GM21528 (cell line): Measurements from ENCODE around the gene ABCA7.

Source experiments
- ATAC-seq: cut with Tn5 transposase; IDR thresholded peaks from one replicate; pipeline ENCODE4 v1.9.1; 2021; ENCODE audit warnings: mild to moderate bottlenecking, moderate library complexity; ENCODE audit not compliant: unreplicated experiment, low FRiP score

The ABCA7 gene

DNA sequence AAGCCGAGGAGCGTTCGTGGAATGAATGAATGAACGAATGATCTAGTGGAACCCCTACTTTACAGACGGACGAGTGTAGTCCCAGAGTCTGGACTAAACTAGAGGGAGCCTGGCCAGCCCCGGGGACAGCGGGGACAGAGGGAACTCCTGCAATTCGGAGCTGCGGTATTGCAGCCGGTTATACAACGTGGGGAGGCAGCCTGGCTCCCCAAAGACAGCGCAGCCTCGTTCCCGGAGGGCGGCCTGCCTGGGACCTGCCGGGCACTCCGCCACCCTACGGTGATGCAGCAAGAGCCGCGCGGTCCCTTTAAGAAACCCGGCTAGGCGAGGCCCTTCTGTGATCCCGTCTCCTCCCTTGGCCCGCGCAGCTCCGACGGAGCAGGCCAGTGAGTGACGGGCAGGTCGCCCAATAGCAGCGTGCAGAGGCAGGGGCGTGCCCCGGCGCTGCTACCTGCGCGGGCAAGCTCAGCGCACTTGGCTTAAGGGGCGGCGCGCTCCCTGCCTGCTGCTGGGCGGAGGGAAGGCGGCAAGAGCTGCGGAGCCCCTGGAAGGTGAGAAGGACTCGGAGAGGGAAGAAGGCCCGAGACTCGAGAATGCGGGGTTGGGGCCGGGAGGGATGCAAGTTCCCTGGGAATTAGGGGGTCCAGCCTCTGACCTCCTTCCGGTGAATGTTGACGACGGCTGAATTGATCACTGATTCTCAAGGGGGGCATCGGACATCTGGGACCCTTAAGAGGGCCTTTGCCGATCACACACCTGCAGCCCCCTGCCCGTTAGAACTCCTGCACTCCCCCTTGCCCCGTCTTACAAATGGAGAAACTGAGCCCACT, at the start of gene ABCA7:
TSS of gene ABCA7 (plus strand) at position 462 of the 830 bp plus-strand sequence. CDS start 1,255 bp downstream, outside the sequence.
- peak; percentile 65 for ATAC-seq

DNA sequence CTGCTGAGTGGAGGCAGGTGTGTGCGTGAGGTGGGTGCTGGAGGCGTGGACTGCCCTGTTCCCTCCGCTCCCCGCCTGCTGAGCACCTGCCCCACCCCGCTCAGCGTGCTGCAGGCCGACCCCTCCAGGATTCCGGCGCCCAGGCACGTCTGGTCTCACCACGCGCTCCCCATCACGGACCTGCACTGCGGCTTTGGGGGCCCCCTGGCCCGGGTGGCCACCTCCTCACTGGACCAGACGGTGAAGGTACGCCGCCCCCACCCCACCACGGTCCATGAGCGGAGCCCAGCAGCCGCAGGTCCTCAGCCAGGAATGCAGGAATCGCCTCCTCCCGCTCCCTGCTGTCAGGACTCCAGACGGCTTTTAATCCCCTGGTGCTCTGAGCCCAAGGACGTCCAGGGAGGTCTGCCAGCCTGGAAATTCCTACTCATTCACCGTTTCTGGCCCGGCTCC, 49.8 kb upstream of the ABCA7 start:
- ATAC-seq: no peak

DNA sequence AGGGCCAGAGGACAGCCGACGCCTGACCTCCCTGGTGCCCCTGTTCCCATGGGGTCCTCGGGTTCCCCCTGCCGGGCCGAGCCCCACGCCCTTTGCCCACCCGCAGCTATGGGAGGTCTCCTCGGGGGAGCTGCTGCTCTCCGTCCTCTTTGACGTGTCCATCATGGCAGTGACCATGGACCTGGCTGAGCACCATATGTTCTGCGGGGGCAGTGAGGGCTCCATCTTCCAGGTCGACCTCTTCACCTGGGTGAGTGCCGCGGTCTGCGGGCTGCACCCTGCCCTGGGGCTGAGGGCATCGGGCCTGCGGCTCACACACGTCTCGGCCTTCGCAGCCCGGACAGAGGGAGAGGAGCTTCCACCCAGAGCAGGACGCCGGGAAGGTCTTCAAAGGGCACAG, 49.2 kb upstream of the ABCA7 start:
- no peak for ATAC-seq

GRCh38 chr19:991174-991931, 48.6 kb upstream of the ABCA7 start:
- no peak for ATAC-seq

DNA sequence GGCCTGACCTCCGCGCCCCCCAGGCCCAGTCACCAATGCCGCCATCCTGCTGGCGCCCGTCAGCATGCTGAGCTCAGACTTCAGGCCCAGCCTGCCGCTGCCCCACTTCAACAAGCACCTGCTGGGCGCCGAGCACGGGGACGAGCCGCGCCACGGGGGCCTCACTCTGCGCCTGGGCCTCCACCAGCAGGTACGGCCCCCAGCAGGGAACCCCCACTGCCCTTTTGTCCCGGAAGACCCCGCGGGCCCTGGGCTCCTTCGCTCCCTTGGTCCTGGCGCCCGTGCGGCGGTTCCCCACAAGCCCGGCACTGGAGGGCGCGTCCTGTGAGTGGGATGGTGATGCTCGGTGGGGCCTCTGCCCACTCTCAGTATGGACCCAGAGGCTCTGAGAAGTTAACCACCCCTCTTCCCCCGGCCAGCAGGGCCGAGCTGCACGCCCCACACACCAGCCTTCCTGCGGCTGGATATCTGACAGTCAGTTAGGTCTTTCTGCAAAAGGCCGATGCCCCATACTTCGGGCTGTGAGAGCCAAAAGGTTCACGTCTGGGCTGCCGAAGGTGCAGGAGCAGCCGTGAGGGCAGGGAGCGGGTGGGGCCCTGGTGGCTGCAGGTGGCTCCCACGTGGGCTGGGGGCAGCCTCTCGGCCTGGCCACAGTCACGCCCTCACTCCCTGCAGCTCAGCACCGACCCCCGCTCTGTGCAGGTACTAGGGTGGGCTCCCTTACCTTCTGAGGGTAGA, 47.8 kb upstream of the ABCA7 start:
- no peak for ATAC-seq

GRCh38 chr19:992670-993055, 47.2 kb upstream of the ABCA7 start:
- ATAC-seq: no peak

GRCh38 chr19:993361-993830, 46.5 kb upstream of the ABCA7 start:
- no peak for ATAC-seq

DNA sequence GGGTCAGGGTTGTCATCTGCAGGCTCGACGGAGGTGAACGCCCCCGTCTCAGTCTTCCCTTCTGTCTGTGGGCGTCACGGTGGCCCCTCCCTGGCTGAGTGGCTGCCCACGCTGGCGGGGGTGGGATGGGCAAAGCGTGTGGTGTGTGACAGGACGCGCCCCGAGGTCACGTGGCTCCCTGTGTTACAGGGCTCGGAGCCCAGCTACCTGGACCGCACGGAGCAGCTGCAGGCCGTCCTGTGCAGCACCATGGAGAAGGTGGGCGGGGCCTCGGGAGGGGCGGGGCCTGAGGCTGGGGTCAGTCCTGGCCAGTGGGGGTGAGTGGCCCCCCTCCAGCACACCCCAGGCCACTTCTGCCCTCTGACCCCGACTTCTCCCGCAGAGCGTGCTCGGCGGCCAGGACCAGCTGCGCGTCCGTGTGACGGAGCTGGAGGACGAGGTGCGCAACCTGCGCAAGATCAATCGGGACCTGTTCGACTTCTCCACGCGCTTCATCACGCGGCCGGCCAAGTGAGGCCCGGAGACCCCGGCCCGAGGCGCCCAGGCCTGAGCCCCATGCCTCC, 46.0 kb upstream of the ABCA7 start:
- ATAC-seq: no peak

GRCh38 chr19:994516-994915, 45.4 kb upstream of the ABCA7 start:
- no peak for ATAC-seq

- no peak for ATAC-seq
These were observed 44.7 kb upstream of the ABCA7 start for GRCh38 chr19:995051-995827.

GRCh38 chr19:996051-996838, 43.7 kb upstream of the ABCA7 start:
- no peak for ATAC-seq

GRCh38 chr19:998064-998463, 41.8 kb upstream of the ABCA7 start:
- no peak for ATAC-seq

DNA sequence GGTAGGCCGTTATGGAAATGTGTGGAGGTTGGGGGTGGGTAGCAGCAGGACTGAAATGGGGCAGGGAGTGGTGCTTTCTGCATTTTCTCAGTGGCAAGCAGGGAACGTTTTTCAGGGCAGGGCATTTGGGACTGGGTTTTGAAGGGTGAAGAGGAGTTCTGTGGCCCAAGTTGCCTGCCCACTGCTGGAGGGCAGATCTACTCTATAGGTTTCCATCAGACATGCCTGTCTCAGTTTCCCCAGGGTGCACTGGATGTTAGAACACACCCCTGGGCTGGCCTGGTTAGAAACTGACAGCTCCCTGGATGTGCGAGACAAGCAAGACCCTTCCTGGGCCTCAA, 40.6 kb upstream of the ABCA7 start:
- ATAC-seq: no peak

GRCh38 chr19:1000095-1000494, 39.8 kb upstream of the ABCA7 start, which contains the start of gene GRIN3B:
GRIN3B (plus strand) TSS chr19:1000419; CDS start chr19:1000438, 19 bp downstream.
- ATAC-seq: no peak

- ATAC-seq: no peak
These were observed 39.0 kb upstream of the ABCA7 start for GRCh38 chr19:1000591-1001537.

- ATAC-seq: no peak
These were observed 38.3 kb upstream of the ABCA7 start for GRCh38 chr19:1001538-1002166.

DNA sequence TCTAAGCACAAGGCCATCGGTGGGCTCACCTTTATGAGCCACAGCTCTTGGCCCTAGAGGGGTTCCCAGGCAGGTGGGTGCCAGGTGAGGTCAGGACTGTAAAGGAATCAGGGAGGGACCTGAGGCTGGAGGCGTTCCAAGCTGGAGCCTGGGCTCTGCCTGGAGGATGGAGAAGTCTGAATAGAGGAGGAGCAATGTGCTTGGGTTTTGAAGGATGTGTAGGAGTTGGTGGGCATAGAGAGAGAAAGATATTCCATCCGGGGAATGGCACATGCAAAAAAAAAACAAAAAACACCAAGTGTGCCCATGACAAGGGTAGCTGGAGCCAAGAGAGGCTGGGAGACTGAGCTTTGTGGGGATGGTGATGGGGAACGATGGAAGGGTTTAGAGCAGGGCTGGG, 37.3 kb upstream of the ABCA7 start:
- no peak for ATAC-seq

- ATAC-seq: no peak
These were observed 36.6 kb upstream of the ABCA7 start for GRCh38 chr19:1003283-1003682.
